Muscle of back (tissue), 11 donors: Measurements from ENCODE around the gene CPLX3. TPM values are rescaled to one million over a fixed set of nuclear protein-coding genes. Genes with fewer than 3 reads are reported as not detected.

Experiments used
- DNase-seq, 3 donors: peaks; one replicate each; pipeline versions ENCODE4 v3.0.0 to v3.0.0-alpha.2; 2013
- polyA plus RNA-seq, 10 donors: library from polyadenylated mRNA; unstranded; fragments of 120-200 nt; gene quantifications; one replicate each; pipeline ENCODE4 v1.2.1, GENCODE V29; 2013; ENCODE audit not compliant: insufficient read length in 10 of 10

CPLX3 gene
- polyA plus RNA-seq, 10 donors: 0.10 TPM; not detected in 9

DNA sequence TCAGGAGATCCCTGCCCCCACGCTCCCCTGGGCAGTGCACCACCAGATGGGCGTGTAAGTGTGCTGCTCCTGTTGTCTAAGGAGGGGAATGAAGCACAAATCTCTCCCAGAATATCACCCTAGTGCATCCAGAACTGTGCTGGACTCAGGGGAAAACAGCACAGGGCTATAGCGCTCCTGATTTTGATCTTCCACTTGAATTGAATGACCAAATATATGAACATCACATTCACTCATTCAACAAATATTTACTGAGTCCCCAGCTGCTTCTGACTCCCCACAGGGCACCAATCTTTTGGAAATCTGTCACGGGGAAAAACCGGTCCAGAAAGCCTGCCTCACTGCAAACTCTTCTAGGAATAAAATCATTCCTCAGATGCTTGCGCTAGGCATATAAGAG is 2.4 kb downstream of the CPLX3 start:
- DNase-seq: no peak

DNA sequence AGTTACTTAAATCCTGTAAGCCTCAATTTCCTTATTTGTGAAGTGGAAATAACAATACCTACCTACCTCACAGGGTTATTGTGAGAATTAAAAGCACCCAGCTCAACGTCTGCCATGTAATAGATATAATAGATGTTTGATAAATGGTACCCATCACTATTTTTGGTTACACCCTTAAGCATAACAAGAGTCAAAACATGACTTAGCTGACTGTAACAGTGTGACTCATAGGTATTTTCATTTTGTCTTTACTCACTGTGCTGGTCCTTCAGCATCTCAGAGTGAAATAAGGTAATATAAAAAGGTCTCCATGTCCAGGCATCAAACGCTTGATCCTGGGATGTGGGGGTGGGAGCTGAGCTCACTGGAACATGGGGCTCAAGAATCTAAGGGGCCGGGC is 3.1 kb downstream of the CPLX3 start:
- no peak for DNase-seq

DNA sequence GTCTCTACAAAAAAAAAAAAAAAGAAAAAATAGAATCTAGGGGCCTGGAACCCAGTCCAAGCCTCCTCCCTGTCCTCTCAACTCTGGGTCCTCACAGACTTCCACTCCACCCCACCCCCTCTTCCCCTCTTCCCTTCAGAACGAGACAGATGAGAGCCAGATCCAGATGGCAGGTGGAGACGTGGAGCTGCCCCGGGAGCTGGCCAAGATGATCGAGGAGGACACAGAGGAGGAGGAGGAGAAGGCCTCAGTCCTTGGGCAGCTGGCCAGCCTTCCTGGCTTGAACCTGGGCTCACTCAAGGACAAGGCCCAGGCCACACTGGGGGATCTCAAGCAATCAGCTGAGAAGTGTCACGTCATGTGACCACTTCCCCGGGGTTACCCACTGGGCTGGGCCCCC is 3.6 kb downstream of the CPLX3 start:
- DNase-seq: no peak

DNA sequence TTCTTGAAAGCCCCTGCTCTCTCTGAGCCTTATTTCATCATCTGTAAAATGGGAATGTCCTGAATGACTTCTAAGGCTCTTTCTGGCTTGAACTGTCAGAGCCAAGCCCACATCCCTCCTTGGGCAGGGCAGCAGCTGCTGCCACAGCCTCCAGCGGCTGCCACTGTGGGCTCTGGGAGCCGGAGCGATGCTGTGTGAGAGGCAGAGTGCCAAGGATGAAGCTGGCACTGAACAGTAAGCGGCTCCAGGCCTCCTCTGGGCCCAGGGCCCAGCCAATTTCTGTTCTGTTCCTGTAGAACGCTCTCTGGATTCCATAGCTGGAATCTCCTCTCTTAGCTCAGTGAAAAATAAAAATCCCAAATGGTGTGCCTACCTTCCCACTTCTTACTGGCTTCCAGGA is 4.4 kb downstream of the CPLX3 start:
- DNase-seq: peak; percentile 32 to 59 (median 54)

DNA sequence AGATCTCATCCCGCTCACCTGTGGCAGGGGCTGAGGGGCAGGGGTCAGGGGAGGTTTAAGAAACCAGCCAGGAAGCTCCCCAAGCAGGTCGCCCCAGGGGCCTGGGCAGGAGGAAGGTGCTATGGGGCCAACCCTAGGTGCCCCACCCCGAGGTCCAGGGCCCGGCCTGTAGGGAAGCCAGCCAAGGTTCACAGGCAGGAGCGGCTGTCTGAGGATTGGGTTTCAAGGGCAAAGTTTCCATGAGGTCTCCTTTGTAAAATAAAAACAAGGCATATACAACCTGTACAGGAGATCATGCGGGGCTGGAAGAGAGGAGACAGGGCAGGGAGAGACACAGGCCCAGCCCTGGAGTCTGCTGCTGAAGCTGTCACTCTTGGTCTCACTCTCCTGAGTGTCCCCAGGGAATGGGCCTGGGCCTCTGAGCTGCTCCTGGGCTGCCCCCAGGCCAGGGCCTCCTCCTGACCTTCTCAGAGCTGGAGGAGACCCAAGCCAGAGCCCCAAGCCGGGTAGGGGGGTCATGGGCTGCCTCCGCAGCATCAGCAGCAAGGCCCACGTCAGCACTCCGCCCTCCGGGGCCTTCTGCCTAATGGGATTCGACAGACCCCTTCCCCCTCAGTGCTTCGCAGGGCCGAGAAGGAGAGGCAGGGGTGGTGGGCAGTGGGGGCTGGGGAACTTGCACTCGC is 5.5 kb downstream of the CPLX3 start:
- no peak for DNase-seq

DNA sequence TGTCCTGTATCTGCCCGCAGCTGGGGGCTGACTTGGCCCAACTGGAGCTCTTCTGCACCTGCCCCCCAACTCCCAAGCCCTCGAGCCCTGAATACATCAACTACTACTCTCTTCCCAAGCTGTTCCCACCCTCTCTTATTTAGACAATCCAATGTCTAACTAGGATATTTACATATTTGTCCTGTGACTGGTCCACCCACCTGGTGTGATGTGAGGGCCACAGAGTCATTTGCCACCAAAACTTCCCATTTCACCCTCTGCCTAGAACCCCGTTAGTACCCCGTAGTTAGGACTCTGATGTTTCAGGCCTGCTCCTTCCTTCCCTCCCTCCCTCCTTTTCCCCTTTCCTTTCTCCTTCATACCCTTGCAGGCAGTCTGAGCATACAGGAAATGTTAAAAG is 6.4 kb downstream of the CPLX3 start:
- DNase-seq: no peak

DNA sequence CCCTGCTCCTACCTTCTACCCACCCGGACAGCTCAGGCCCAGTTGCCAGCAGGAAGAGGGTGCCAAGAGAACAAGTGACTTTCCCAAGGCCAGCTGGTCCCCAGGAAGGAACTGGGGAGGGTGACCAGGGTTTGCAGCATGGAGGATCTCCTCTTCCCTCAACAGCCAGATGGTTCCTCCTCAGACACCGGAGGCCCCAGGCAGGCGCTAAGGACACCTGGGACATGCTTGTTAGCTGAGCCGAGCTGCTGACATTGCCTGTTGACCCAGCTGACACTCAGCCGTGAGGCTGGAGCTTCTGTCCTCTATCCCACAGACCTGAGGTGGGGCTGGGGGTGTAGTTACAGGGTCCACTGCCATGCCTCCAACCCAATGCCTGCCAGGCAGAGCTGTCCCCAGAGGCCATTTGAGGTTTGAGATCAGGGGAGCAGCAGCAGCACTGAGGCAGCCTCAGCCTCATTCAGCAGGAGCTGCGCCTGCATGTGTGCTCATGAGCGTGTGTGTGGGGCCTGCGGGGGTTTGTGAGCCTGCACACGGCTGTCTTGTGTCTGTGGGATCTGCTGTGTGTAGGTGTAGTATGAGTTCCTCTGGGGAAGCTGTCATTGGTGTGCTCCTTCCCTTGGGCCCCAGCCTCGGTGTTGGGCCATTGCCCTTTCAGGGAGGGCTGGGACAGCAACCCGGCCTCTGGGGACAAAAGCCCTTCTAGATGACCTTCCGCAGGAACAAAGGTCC is 7.1 kb downstream of the CPLX3 start:
- no peak for DNase-seq

DNA sequence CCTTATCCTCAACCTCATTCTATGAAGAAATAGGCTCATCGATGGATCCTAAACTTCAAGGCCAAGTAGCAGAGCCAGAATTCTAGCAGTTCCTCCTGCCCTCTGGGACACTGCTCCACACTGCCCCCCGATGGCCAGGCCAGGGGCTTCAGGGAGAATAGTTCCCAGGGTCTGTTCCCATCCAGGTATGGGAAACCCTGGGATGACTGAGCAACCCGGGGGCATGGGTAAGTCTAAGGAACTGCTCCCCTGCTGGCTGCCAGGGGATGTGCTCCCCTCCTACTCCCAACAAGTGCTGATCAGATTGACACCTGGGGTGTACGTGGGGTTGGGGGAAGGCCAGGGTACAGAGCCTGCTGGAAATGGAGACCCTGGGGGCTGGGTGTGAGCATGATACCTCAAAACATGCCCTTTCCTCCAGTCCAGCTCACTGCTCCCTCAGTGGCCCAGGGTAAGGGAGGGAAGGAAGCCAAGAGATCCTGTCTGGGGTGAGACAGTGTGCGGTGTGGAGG is 8.9 kb downstream of the CPLX3 start:
- no peak for DNase-seq

DNA sequence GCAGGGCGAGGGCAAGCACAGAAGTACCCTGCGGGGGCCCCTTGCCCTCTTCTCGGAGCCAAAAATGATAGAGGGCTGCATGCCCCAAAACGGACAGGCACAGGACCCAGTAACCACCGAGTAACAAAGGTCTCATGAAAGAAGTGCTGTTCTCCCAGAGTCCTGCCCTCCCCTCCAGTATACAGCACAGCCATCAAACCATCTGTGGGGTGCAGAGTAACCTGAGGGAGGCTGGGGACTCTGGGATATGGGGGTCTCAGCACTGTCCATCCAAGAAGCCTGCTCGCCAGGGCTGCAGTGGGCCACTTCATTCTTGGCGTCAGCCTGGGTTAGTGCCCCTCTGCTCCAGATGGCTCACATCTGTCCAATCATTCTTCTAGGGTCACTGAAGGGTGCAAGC is 10.4 kb downstream of the CPLX3 start:
- no peak for DNase-seq

DNA sequence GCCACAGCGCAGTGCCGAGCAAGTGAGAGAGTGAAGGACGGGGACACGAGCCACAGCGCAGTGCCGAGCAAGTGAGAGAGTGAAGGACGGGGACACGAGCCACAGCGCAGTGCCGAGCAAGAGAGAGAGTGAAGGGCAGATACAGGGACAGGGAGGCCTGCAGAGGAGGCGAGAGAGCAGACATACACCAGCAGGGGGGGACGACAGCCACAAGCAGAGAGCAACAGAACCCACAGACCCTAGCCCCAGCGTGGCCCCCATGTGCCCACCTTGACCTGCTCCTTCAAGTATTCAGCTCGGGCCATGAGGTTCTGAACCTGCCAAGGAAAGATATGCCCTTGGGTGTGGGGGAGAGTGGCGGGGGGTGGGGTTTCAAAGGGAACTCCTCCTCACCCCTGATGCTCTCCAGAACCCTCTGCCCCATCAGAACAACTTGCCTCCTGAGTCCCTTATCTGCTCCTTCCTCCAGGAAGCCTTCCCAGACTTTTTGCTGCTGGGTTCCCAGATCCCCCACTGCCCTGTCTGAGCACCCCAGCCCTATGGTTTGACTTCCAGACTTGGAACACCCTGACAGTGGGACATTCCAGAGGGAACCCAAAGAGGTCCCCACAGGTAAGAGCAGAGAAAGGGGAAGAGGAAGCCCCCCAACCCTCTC is 11.2 kb downstream of the CPLX3 start:
- DNase-seq: no peak

DNA sequence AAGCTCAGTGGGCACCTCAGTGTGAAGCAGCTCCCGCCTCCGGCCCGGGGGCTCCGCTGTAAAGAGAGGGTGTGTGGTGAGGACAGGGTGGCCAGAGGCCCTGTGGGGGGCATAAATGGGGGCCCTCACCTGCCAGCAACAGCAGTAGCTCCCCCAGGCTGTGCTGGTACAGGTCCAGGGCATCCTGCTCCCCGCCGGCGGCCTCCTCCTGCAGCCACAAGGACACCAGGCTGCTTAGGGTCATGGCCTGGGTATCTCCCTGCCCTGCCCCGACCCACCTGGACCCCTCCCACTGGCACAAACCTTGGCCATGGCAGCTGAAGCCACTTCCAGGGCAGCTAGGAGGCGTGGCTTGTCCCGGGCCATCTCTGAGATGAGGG is 11.7 kb downstream of the CPLX3 start:
- no peak for DNase-seq

DNA sequence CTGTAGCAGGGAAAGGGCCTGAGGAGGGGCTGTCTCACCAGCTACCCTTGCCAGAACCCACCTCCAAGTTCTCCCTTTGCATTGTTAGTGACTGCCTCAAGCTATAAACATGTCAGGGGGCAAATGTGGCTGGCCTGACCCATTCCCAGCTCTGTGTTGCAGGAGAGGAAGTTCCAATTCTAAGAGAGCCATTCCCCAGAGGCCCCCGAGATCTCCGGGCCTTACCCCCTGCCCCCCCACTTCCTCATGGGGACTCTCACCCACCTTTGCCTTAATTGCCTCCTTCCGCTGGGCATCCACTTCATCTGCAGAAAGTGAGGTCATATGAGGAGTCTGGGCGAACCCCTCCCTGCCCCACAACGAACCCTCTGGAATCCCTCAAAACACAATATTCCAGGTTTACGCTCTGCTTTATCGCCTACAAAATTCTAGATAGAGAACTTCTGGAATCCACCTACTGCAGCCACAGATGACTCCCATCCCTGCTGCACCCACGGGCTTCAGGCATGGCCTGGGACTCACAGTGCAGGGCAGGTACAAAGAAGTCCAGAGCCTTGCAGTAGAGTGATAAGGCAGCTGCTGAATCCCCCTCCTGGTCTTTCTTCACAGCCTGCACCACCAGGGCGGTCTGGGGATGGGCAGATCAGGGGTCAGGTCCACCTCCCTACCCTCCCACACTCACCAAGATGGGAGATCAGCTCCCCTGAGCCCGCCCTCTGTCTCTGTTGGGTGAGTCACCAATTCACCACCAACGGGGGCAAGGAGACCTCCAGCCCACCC is 12.5 kb downstream of the CPLX3 start:
- no peak for DNase-seq

DNA sequence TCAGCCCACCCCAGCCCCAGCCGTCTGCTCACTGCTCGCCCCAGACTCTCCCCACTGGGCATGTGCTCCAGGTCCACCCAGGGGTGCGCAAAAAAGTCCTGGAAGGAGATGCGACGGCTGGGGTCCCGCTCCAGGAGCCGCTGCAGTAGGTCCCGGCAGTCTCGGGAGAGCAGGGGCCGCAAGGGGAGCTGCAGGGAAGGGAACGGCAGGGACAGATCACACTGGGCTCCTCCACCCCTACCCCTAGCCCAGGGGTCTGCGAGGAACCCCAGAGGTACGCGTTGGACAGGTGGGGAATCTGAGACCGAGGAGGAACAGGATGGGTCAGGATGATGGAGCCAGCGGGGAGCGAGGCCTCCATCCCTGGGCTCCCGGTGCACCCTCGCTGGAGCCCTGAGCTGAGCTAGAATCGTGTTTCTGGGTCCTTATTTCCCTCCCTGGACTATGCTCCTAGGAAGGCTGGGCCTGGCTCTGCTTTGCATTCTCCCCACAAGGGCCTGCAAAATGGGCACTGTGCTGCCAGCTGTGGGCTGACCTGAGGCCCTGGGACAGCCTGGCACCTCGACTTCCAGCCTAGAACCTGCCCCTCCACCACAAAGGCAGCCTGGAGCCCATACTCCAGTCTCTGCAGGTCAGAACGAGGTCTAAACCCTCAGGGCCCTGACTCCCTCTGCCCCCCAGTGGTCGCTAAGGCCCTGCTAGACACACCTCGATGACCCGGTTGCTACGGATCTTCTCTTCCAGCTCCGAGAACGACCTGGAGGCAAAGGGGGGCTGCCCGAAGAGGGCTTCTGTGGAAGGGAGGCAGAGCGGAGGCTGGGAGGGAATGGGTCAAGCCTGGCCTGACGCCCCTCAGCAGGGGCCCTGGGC is 13.3 kb downstream of the CPLX3 start:
- DNase-seq: no peak

DNA sequence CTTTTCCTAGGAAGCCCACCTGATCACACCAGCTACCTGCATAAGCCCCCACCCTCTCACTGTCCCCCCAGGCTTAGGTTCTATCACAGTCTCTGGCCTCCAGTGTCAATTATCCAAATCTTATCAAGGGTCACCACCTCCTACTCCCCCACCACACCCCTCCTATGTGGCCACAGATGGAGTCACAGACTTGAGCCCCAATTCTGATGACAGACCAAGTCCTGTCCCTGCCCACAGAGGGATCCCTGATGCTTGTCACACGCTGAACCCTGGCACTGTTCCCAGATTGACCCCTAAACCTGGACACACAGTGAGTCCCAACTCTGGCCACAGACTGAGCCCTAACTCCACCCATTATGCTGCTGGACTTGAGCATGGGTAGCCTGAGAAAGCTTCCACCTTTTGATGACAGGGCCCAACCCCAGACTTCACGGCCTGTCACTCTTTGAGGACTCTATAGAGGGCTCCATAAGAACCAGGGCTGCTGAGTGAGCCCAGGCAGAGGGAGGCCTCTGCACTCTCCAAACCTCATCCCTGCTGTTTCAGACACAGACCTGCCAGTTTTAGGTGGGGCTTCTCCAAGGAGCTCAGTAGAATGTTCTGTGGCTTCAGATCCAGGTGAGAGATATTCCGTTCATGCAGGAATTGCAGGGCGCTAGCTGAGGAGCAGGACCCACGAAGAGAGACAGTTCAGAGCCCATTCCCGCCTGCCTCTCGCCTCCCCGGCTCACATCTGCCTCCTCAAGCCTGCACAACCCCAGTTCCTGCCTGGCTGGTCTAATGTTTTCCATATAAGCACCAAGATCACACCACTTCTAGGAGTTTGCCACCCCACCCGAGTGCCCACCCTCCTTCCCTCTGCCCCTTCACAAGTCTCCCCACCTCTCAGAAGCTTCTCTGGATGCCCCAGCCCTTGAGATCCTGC is 14.7 kb downstream of the CPLX3 start:
- no peak for DNase-seq

DNA sequence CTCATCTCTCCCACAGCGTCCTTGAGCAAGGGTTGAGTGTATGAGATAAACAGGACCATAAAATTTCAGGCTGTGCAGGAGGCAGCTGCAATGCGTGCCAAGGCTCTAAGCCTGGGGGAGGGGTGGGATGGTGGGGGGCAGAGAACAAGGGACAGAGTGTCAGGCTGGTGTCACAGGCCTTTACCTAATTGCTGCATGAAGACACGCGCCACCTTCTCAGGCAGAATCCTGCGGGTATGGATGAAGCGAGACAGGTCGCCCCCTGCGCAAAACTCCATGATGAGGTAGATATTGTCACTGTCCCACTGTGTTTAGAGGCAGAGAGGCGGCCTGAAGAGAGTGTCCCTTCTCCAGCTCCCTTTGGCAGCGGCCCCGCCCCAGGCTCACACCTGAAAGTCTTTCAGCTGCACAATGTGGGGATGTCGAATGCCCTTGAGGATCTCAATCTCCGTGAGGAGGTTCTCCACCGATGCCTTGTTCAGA is 15.5 kb downstream of the CPLX3 start:
- no peak for DNase-seq

DNA sequence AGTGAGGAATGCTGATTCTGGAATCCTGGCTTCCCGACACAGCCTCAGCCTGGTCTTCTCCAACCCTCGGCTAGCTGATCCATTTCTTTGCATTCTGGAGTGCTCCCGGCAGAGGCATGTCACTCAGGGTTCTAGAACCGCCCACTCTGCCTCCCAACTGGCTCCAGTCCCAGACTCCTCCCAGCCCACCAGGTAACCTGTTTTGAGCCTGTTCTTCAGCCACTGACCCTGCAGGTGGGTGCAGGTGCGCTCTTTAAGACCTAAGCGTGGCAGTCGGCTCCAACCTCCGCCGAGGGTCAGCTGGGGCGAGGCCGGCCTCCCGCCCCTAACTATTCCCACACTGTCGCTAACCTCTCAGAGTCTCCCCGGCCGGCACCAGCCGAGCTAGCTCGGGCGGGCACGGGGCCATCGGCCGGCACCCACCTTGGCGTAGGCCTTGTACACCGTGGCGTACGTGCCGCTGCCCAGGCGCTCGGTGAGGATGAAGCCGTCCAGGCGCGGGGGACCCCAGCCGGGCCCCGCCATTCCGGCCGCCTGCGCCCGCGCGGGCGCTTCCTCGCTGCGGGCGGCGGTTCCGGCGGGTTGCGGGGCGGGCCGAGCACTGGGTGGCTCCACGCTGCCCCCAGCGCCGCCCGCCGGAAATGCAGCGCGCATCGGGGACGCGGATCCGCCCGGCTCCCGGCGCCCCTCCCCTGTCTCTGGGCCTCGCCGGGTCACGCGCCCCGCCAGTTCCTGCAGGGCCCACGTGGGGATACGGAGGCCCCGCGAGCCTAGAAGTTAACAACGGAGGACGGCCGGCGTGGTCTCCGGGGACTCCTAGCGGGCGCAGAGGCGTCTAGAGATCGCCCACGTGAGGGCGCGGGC is 16.4 kb downstream of the CPLX3 start, which contains the start of gene ULK3:
Gene ULK3 (minus strand): TSS at position 576 of the 864 bp plus-strand sequence. CDS start 51 bp downstream, at position 525.
- peak; percentile 82 to 96 (median 90) for DNase-seq

DNA sequence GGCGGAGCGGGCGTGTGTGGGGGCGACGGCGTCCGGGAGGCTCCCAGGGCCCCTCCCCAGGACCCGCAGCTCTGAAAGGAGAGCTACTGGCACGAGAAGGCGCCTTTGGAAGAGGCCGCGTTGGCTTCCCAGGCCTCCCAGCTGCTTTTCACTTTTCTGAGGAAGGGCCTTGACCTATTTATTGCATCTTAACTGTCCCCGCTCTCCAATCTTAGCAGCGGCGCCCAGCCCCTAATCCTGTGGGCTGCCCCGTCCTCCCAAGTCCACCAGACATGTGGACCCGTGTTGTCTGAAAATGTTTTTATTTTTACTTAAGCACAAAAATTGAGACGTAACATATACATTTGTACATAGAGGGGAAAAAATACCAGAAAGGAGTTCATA is 17.0 kb downstream of the CPLX3 start:
- no peak for DNase-seq

DNA sequence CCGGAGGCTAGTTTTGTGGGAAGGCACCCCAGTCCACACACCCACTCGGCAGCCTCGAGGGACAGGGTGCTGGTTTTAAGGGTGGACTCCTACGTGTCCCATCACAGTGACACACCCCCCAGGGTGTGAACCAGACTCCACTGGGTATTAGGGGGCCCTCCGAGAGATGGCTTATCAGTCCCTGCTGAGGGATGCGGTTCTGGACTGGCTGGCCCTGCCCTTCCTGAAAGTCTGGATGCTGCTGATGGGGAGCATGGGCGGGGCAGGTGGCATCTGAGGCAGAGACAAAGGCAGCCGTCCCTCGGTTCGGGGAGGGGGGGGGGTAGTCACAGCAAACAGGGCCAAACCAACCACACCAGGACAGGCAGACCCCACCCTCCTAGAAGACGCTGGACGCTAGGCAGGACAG is 17.5 kb downstream of the CPLX3 start:
- no peak for DNase-seq
